Left renal cortex interstitium (tissue), 4 donors: Measurements from ENCODE around the gene SLC4A1AP. TPM values are rescaled to one million over a fixed set of nuclear protein-coding genes. Genes with fewer than 3 reads are reported as not detected.

Experiments used
- DNase-seq, 4 donors: peaks; one replicate each; pipeline ENCODE4 v3.0.0-alpha.2; 2013; ENCODE audit warnings: low read depth in 4 of 4, low spot score in 2 of 4, missing footprints in 1 of 4
- polyA plus RNA-seq, 4 donors: library from polyadenylated mRNA; unstranded; fragments of 120-200 nt; gene quantifications; one replicate each; pipeline ENCODE4 v1.2.1, GENCODE V29; 2013; ENCODE audit not compliant: insufficient read length in 4 of 4

SLC4A1AP gene
- polyA plus RNA-seq, 4 donors: 30.3 to 41.6 (median 34.9) TPM

- DNase-seq: no peak
These were observed 52.8 kb downstream of the SLC4A1AP start for GRCh38 chr2:27716301-27717069.

GRCh38 chr2:27717070-27717795 is 53.5 kb downstream of the SLC4A1AP start:
- no peak for DNase-seq

GRCh38 chr2:27720004-27720551 is 56.4 kb downstream of the SLC4A1AP start:
- no peak for DNase-seq

GRCh38 chr2:27721335-27721734 is 57.6 kb downstream of the SLC4A1AP start:
- no peak for DNase-seq

- no peak for DNase-seq
These were observed 58.3 kb downstream of the SLC4A1AP start for GRCh38 chr2:27721884-27722485.

- peak in 1 of 4 donors; percentile 67 for DNase-seq
These were observed 59.9 kb downstream of the SLC4A1AP start for GRCh38 chr2:27723372-27724144.

GRCh38 chr2:27724191-27724590 is 60.5 kb downstream of the SLC4A1AP start:
- no peak for DNase-seq

GRCh38 chr2:27724905-27725701 is 61.4 kb downstream of the SLC4A1AP start:
- DNase-seq: no peak

- DNase-seq: no peak
These were observed 63.6 kb downstream of the SLC4A1AP start for GRCh38 chr2:27727257-27727656.

- no peak for DNase-seq
These were observed 64.6 kb downstream of the SLC4A1AP start for GRCh38 chr2:27728081-27728858.

- DNase-seq: peak in 1 of 4 donors; percentile 57
These were observed 65.5 kb downstream of the SLC4A1AP start for GRCh38 chr2:27729198-27729597.

- DNase-seq: no peak
These were observed 65.9 kb downstream of the SLC4A1AP start for GRCh38 chr2:27729614-27730013.

- no peak for DNase-seq
These were observed 66.6 kb downstream of the SLC4A1AP start for GRCh38 chr2:27730261-27730662.

- DNase-seq: no peak
These were observed 67.4 kb downstream of the SLC4A1AP start for GRCh38 chr2:27730980-27731691.

- no peak for DNase-seq
These were observed 70.6 kb downstream of the SLC4A1AP start for GRCh38 chr2:27734305-27734704.

- peak in 1 of 4 donors; percentile 55 for DNase-seq
These were observed 71.7 kb downstream of the SLC4A1AP start for GRCh38 chr2:27735263-27735904.

- no peak for DNase-seq
These were observed 72.6 kb downstream of the SLC4A1AP start for GRCh38 chr2:27736031-27736889.
